ENCODE results near the gene SELPLG.

GRCh38 chr12:108602976-108603704 lies 30.6 kb downstream of the SELPLG start:
- TF ChIP-seq CTCF (IDR thresholded peaks at IDR 0.05) (no peak), POLR2A (IDR thresholded peaks at IDR 0.05) (no peak)

Measured in Peyer's patch (tissue), 4 donors.